ENCODE data around the gene PRRC2A. TPM values are rescaled to one million over a fixed set of nuclear protein-coding genes. Genes with fewer than 3 reads are reported as not detected.
A peak's percentile ranks its signal among the peaks of the same experiment; 100 is the strongest.
"Not testable (repeated sequence)": the region's sequence is repeated elsewhere in the genome, so short reads cannot be mapped to it uniquely, and the experiment has no call there.

Gene PRRC2A
- total and polyA plus RNA-seq, 5 donors: 95.2 to 110 (median 97.5) TPM

- H3K27me3 ChIP-seq (ENCODE audit: control insufficient read depth, insufficient read depth): no peaks in the 10 kb centered on the region
- H3K4me3 ChIP-seq (ENCODE audit: low read length): no peak overlapping the region
- intact Hi-C loops (cut with DNase I): loop anchor here in 1 of 4 donors (5.0 kb wide), 1 partner anchor 34 kb away; no protein-coding TSS in a partner anchor
- no peaks in the 10 kb centered on the region for H3K4me1 ChIP-seq (ENCODE audit: control insufficient read depth, insufficient read depth, low read length)
- peak in 1 of 3 donors; percentile 54 for DNase-seq
- 58% methylated on average over 9 of the region's 9 CpGs for WGBS
- H3K9me3 ChIP-seq (ENCODE audit: control insufficient read depth, low read length): no peaks in the 10 kb centered on the region
- peak; percentile 49 to 57 for ATAC-seq
- H3K27ac ChIP-seq (ENCODE audit: low read length): no peak overlapping the region
Observed at GRCh38 chr6:31586599-31587281, 33.8 kb upstream of the PRRC2A start.

- 62% methylated on average over 12 of the region's 12 CpGs for WGBS
Observed at GRCh38 chr6:31587791-31588777, 32.4 kb upstream of the PRRC2A start.

GRCh38 chr6:31588871-31589650, 31.5 kb upstream of the PRRC2A start:
- DNase-seq (no peak), ATAC-seq (no peak)
- WGBS: 42% methylated on average over 9 of the region's 9 CpGs
- no peaks in the 10 kb centered on the region for H3K4me1 ChIP-seq (ENCODE audit: control insufficient read depth, insufficient read depth, low read length)
- no peak overlapping the region for H3K27ac ChIP-seq (ENCODE audit: low read length)
- no peaks in the 10 kb centered on the region for H3K27me3 ChIP-seq (ENCODE audit: control insufficient read depth, insufficient read depth)
- H3K4me3 ChIP-seq (ENCODE audit: low read length): no peak overlapping the region
- H3K9me3 ChIP-seq (ENCODE audit: control insufficient read depth, low read length): no peaks in the 10 kb centered on the region
- intact Hi-C loops (cut with DNase I): loop anchor here in 1 of 4 donors (5.0 kb wide), 1 partner anchor 37 kb away; no protein-coding TSS in a partner anchor

More at GRCh38 chr6:31587791-31588777, 32.4 kb upstream of the PRRC2A start:
- Histone ChIP-seq H3K4me3 (ENCODE audit: low read length) (no peak overlapping the region), H3K27ac (ENCODE audit: low read length) (no peak overlapping the region), H3K27me3 (ENCODE audit: control insufficient read depth, insufficient read depth) (no peaks in the 10 kb centered on the region), H3K9me3 (ENCODE audit: control insufficient read depth, low read length) (no peaks in the 10 kb centered on the region), H3K4me1 (ENCODE audit: control insufficient read depth, insufficient read depth, low read length) (no peaks in the 10 kb centered on the region)
- intact Hi-C loops (cut with DNase I): loop anchor here in 1 of 4 donors (5.0 kb wide), 1 partner anchor 36 kb away; no protein-coding TSS in a partner anchor
- DNase-seq (no peak), ATAC-seq (no peak)

DNA sequence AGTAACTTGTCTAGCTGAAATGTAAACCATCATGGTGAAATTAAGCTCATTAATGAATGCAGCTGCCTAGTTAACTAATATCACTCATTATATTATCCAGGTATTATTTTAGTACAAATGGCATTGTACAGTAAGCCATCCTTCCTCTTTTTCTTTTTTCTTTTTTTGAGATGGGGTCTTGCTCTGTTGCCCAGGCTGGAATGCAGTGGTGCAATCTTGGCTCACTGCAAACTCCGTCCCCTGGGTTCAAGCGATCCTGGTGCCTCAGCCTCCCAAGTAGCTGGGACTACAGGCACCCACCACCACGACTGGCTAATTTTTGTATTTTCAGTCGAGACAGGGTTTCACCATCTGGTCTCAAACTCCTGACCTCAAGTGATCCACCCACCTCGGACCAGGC, 29.8 kb upstream of the PRRC2A start:
- H3K27ac ChIP-seq (ENCODE audit: low read length); H3K9me3 ChIP-seq (ENCODE audit: control insufficient read depth, low read length); H3K27me3 ChIP-seq (ENCODE audit: control insufficient read depth, insufficient read depth); intact Hi-C loops (cut with DNase I); H3K4me3 ChIP-seq (ENCODE audit: low read length); H3K4me1 ChIP-seq (ENCODE audit: control insufficient read depth, insufficient read depth, low read length); DNase-seq; ATAC-seq: not testable (repeated sequence)
- whole genome bisulfite sequencing: 89% methylated on average over 5 of the region's 5 CpGs

GRCh38 chr6:31592396-31592771, 28.1 kb upstream of the PRRC2A start:
- no peak for ATAC-seq
- 91% methylated on average over 7 of the region's 7 CpGs for WGBS
- Histone ChIP-seq H3K4me1 (ENCODE audit: control insufficient read depth, insufficient read depth, low read length) (no peaks in the 10 kb centered on the region), H3K27ac (ENCODE audit: low read length) (no peak overlapping the region), H3K9me3 (ENCODE audit: control insufficient read depth, low read length) (no peaks in the 10 kb centered on the region), H3K27me3 (ENCODE audit: control insufficient read depth, insufficient read depth) (no peaks in the 10 kb centered on the region), H3K4me3 (ENCODE audit: low read length) (no peak overlapping the region)
- intact Hi-C loops (cut with DNase I): no loop called here
- DNase-seq: no peak

- ATAC-seq: peak in 1 of 2 donors; percentile 56
- Histone ChIP-seq H3K27ac (ENCODE audit: low read length) (no peak overlapping the region), H3K27me3 (ENCODE audit: control insufficient read depth, insufficient read depth) (no peaks in the 10 kb centered on the region), H3K4me1 (ENCODE audit: control insufficient read depth, insufficient read depth, low read length) (no peaks in the 10 kb centered on the region), H3K4me3 (ENCODE audit: low read length) (no peak overlapping the region), H3K9me3 (ENCODE audit: control insufficient read depth, low read length) (no peaks in the 10 kb centered on the region)
- DNase-seq: no peak
- WGBS: 20% methylated on average over 2 of the region's 2 CpGs
- intact Hi-C loops (cut with DNase I): loop anchor here in 3 of 4 donors (5.0 kb wide), 1 partner anchor 50 kb away; the partner anchor contains the start of genes ATP6V1G2 (in 3 of the 3) and NFKBIL1 (in 3 of the 3)
Observed at GRCh38 chr6:31597006-31597405, 23.5 kb upstream of the PRRC2A start.

DNA sequence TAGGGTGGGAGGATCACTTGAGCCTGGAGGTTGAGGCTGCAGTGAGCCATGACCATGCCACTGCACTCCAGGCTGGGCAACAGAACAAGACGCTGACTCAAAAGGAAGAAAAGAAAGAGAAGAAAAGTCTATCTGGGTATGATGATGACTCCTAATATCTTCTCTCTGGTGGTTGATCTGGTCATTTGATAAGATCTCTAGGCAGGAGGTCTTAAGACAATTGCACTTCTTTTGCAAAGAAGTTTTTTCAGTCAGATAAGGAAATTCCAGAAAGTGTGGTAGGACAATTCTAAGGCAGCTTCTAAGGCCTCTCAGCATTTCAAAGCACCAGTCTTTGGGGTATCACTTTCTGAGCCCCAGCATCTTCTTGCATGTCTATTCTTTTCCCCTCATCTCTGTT, 13.2 kb upstream of the PRRC2A start:
- H3K4me1 ChIP-seq (ENCODE audit: control insufficient read depth, insufficient read depth, low read length): no peaks in the 10 kb centered on the region
- DNase-seq (no peak), ATAC-seq (no peak)
- H3K9me3 ChIP-seq (ENCODE audit: control insufficient read depth, low read length): no peaks in the 10 kb centered on the region
- no peak overlapping the region for H3K27ac ChIP-seq (ENCODE audit: low read length)
- H3K4me3 ChIP-seq (ENCODE audit: low read length): no peak overlapping the region
- H3K27me3 ChIP-seq (ENCODE audit: control insufficient read depth, insufficient read depth): no peaks in the 10 kb centered on the region
- intact Hi-C loops (cut with DNase I): no loop called here
- 96% methylated on average over 1 of the region's 1 CpG for WGBS

DNA sequence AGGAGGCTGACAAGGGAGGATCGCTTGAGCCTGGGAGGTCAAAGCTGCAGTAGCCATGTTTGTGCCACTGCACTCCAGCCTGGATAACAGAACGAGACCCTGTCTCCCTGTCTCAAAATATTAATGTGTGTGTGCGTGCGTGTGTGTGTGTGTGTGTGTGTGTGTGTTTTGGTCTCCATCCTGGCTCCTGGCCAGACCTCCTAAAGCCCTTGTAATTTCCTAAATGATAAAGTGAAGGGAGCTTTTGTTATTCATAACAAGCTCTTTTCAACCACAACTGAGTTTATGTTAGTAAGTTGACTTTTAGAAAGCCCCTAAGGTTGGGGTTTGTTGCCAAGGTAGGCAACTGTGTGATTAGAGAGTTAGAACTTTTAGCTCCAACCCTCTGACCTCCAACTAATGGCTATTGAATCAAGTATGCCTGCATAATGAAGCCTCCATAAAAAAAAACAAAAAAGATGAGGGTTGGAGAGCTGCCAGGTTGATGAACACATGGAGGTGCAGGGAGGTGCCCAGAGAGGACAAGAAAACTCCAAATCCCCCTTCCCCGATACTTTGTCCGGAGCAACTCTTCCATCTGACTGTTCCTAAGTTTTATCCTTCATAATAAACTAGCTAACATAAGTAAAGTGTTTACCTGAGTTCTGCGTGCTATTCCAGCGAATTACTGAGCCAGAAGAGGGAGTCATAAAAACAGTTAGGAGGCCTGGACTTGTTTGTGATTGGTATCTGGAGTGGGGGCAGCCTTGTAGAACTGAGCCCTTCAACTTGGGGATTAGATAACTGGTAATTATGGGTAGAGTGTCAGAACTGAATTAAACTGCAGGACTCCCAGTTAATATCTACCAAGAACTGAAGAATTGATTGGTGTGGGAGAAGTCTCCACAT, 10.8 kb upstream of the PRRC2A start:
- ATAC-seq (no peak), DNase-seq (no peak)
- no peaks in the 10 kb centered on the region for H3K4me1 ChIP-seq (ENCODE audit: control insufficient read depth, insufficient read depth, low read length)
- no peak overlapping the region for H3K27ac ChIP-seq (ENCODE audit: low read length)
- intact Hi-C loops (cut with DNase I): no loop called here
- H3K9me3 ChIP-seq (ENCODE audit: control insufficient read depth, low read length): no peaks in the 10 kb centered on the region
- H3K4me3 ChIP-seq (ENCODE audit: low read length): no peak overlapping the region
- WGBS: 69% methylated on average over 8 of the region's 8 CpGs
- no peaks in the 10 kb centered on the region for H3K27me3 ChIP-seq (ENCODE audit: control insufficient read depth, insufficient read depth)

- DNase-seq (no peak), ATAC-seq (no peak)
- intact Hi-C loops (cut with DNase I): no loop called here
- WGBS: 68% methylated on average over 4 of the region's 4 CpGs
- no peak overlapping the region for H3K4me3 ChIP-seq (ENCODE audit: low read length)
- no peaks in the 10 kb centered on the region for H3K9me3 ChIP-seq (ENCODE audit: control insufficient read depth, low read length)
- H3K27me3 ChIP-seq (ENCODE audit: control insufficient read depth, insufficient read depth): no peaks in the 10 kb centered on the region
- no peak overlapping the region for H3K27ac ChIP-seq (ENCODE audit: low read length)
- H3K4me1 ChIP-seq (ENCODE audit: control insufficient read depth, insufficient read depth, low read length): no peaks in the 10 kb centered on the region
Observed at GRCh38 chr6:31610968-31611367, 9.5 kb upstream of the PRRC2A start.

Data from right cardiac atrium (tissue), 5 donors.